Stomach (tissue), 9 donors: ENCODE results near the gene CDC42EP1. TPM values are rescaled to one million over a fixed set of nuclear protein-coding genes. Genes with fewer than 3 reads are reported as not detected.

Experiments used
- DNase-seq, 2 donors: peaks; one replicate each; pipeline versions ENCODE4 v3.0.0 to v3.0.0-alpha.2; 2013 to 2019
- H3K27ac ChIP-seq, 5 donors: fragments of 200-600 bp in 4 of 5; sonication (generic) in 4 of 5; one replicate each; pipeline ENCODE4 v1.5.1; 2013 to 2019; ENCODE audit warnings: mild to moderate bottlenecking in 1 of 5, moderate library complexity in 1 of 5
- H3K27me3 ChIP-seq, 3 donors: fragments of 200-600 bp; sonication (generic); one replicate each; pipeline ENCODE4 v1.5.1; 2017 to 2019; ENCODE audit warnings: mixed run types in 1 of 3
- H3K36me3 ChIP-seq, 4 donors: fragments of 200-600 bp; sonication (generic); 1 replicate in 3 of 4; 2 replicates in 1 of 4; pipeline ENCODE4 v1.5.1; 2016 to 2019
- H3K4me1 ChIP-seq, 4 donors: fragments of 200-600 bp; sonication (generic); one replicate each; pipeline ENCODE4 v1.5.1; 2016 to 2019
- H3K4me3 ChIP-seq, 4 donors: fragments of 200-600 bp; sonication (generic) in 3 of 4; one replicate each; pipeline ENCODE4 v1.5.1; 2016 to 2019; ENCODE audit warnings: mild to moderate bottlenecking in 1 of 4
- H3K9me3 ChIP-seq, 4 donors: fragments of 200-600 bp; sonication (generic); one replicate each; pipeline ENCODE4 v1.5.1; 2016 to 2019
- EP300 ChIP-seq: sonication (generic); formaldehyde crosslinking; IDR thresholded peaks from one replicate; pipeline ENCODE4 v1.6.1; 2017; ENCODE audit warnings: antibody characterized with exemption
- POLR2A ChIP-seq, 4 donors: fragments of 450-650 bp; IDR thresholded peaks; one replicate each; pipeline ENCODE4 v1.6.1; 2016; ENCODE audit warnings: antibody characterized with exemption in 4 of 4, control low read depth in 2 of 4, mild to moderate bottlenecking in 1 of 4, moderate library complexity in 1 of 4
- POLR2AphosphoS5 ChIP-seq, 3 donors: sonication (generic); formaldehyde crosslinking; IDR thresholded peaks; one replicate each; pipeline ENCODE4 v1.6.1; 2016; ENCODE audit warnings: antibody characterized with exemption in 3 of 3
- WGBS, 5 donors: extraction: QIAGEN DNeasy Blood & Tissue Kit in 3 of 5; methylation state at CpG; one replicate each; pipeline versions ENCODE4 v1.1.5 to v1.1.7; 2013 to 2018; 5-methylcytosine and 5-hydroxymethylcytosine counted together
- intact Hi-C: fragments of 100-400 bp; cut with DNase I; formaldehyde crosslinking; loops from one replicate; pipeline ENCODE4 v1.15.1; 2023; ENCODE audit warnings: low total_unique reads
- polyA plus RNA-seq, 3 donors: library from polyadenylated mRNA; stranded (reverse); fragments of 200-250 nt; gene quantifications; one replicate each; pipeline ENCODE4 v1.2.3, GENCODE V29; 2013
- total RNA-seq, 5 donors: library from RNA; depleted of rRNA; stranded (reverse); fragments of >200 nt; gene quantifications; one replicate each; pipeline versions ENCODE4 v1.1.0 to v1.2.3, GENCODE V29; 2014 to 2016
- TF ChIP-seq, protein P1 (sequence below), 7 experiments: fragments of 450-650 bp in 4 of 7; fragments of 200-600 bp in 3 of 7; sonication (generic) in 3 of 7; IDR thresholded peaks; one replicate each; pipeline ENCODE4 v1.5.1; 2016 to 2019; ENCODE audit warnings: antibody characterized with exemption in 7 of 7, control low read depth in 2 of 7, mild to moderate bottlenecking in 1 of 7
- donor health status: healthy with polysubstance abuse.
- donor health status: Bipolar disorder and iron deficiency.
- donor health status: healthy.

CDC42EP1 gene
- total and polyA plus RNA-seq, 8 donors: 28.6 to 195 (median 80.1) TPM

DNA sequence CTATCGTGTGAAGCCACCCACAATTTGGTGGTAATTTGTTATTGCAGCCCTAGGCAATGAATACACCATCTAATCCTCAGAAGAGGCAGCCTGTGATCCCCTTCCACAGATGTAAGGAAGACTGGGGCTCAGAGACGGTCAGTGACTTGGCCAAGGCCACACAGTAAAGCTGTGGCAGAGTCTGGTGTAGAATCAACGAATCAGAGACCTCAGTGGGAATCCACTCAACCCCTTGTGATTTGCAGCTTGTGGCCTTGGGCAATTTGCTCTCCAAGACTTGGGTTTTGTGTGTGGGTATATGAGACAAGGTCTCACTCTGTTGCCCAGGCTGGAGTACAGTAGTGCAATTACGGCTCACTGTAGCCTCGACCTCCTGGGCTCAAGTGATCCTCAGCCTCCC is 17.7 kb downstream of the CDC42EP1 start:
- no peaks in the 10 kb centered on the region for H3K27me3 ChIP-seq
- intact Hi-C loops: no loop called here
- no peaks in the 10 kb centered on the region for H3K9me3 ChIP-seq
- DNase-seq: no peak
- TF ChIP-seq EP300 (no peak), POLR2A (IDR thresholded peaks at IDR 0.05) (no peak), POLR2AphosphoS5 (IDR thresholded peaks at IDR 0.05) (no peak)
- TF ChIP-seq, protein P1, sequence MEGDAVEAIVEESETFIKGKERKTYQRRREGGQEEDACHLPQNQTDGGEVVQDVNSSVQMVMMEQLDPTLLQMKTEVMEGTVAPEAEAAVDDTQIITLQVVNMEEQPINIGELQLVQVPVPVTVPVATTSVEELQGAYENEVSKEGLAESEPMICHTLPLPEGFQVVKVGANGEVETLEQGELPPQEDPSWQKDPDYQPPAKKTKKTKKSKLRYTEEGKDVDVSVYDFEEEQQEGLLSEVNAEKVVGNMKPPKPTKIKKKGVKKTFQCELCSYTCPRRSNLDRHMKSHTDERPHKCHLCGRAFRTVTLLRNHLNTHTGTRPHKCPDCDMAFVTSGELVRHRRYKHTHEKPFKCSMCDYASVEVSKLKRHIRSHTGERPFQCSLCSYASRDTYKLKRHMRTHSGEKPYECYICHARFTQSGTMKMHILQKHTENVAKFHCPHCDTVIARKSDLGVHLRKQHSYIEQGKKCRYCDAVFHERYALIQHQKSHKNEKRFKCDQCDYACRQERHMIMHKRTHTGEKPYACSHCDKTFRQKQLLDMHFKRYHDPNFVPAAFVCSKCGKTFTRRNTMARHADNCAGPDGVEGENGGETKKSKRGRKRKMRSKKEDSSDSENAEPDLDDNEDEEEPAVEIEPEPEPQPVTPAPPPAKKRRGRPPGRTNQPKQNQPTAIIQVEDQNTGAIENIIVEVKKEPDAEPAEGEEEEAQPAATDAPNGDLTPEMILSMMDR (IDR thresholded peaks at IDR 0.05): no peak
- peak overlapping the region in 2 of 5 donors; percentile 49 to 91 for H3K27ac ChIP-seq
- H3K4me3 ChIP-seq: no peak overlapping the region
- no peaks in the 10 kb centered on the region for H3K36me3 ChIP-seq
- peaks cover 14 to 39% (median 28%) of the 10 kb centered on the region in 4 donors for H3K4me1 ChIP-seq
- WGBS, 5 donors: 85 to 92% (median 88%) methylated on average over 4 to 5 of the region's 5 CpGs

DNA sequence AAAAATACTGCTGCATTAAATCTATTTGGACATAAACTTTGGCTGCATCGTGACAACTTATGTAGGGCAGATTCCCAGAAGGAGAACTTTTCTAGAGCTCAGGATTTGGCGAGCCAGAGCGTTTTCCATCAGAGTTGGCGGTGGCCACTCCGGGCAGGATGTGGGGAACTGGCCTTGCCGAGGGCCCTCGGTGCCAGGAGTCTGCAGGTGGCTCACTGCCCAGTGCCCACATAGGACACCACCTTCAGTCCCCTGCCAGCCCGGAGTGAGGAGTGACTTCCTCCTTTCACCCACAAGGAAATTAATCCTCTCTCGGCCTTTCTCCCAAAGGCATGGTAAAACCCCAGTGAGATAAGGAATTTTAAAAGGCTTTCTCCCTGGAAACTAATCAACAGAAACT is 21.2 kb downstream of the CDC42EP1 start:
- peak; percentile 80 to 95 for DNase-seq
- H3K36me3 ChIP-seq: no peaks in the 10 kb centered on the region
- H3K27me3 ChIP-seq: no peaks in the 10 kb centered on the region
- H3K9me3 ChIP-seq: no peaks in the 10 kb centered on the region
- intact Hi-C loops: no loop called here
- peak overlapping the region; percentile 62 to 91 (median 83) for H3K27ac ChIP-seq
- H3K4me1 ChIP-seq: peaks cover 14 to 39% (median 29%) of the 10 kb centered on the region in 4 donors
- no peak overlapping the region for H3K4me3 ChIP-seq
- TF ChIP-seq POLR2AphosphoS5 (IDR thresholded peaks at IDR 0.05): peak in 2 of 3 donors; percentile 81 to 90
- TF ChIP-seq, protein P1 (IDR thresholded peaks at IDR 0.05): peak in 1 of 7 experiments; percentile 10
- TF ChIP-seq POLR2A (IDR thresholded peaks at IDR 0.05): no peak
- no peak for TF ChIP-seq EP300
- 8 to 17% (median 13%) methylated on average over 9 of the region's 9 CpGs for WGBS, 5 donors

DNA sequence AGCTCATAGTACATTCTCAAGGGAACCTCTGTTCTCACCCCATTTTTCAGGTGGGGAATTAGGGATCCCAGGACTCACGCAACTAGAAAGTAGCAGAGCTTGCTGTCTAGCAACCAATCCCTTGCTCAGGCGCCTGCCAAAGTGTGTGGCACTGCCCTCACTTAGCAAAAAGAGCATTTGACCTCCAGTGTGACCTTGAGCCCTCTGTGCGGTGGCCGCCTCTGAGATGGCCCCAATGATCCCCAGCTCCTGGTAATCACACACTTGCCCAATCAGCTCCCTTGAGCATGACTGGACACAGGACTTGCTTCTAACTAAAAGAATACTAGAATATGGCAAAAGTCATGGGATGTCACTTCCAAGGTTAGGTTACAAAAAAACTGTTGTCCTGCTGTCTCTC is 22.2 kb downstream of the CDC42EP1 start:
- Histone ChIP-seq H3K4me3 (no peak overlapping the region), H3K9me3 (no peaks in the 10 kb centered on the region), H3K36me3 (no peaks in the 10 kb centered on the region), H3K27me3 (no peaks in the 10 kb centered on the region), H3K27ac (peak overlapping the region; percentile 81 to 91 (median 86)), H3K4me1 (peaks cover 14 to 42% (median 31%) of the 10 kb centered on the region in 4 donors)
- TF ChIP-seq POLR2AphosphoS5 (IDR thresholded peaks at IDR 0.05) (no peak), EP300 (no peak), POLR2A (IDR thresholded peaks at IDR 0.05) (no peak)
- TF ChIP-seq, protein P1 (IDR thresholded peaks at IDR 0.05): no peak
- WGBS, 5 donors: 35 to 70% (median 58%) methylated on average over 4 of the region's 4 CpGs
- DNase-seq: no peak
- intact Hi-C loops: no loop called here

DNA sequence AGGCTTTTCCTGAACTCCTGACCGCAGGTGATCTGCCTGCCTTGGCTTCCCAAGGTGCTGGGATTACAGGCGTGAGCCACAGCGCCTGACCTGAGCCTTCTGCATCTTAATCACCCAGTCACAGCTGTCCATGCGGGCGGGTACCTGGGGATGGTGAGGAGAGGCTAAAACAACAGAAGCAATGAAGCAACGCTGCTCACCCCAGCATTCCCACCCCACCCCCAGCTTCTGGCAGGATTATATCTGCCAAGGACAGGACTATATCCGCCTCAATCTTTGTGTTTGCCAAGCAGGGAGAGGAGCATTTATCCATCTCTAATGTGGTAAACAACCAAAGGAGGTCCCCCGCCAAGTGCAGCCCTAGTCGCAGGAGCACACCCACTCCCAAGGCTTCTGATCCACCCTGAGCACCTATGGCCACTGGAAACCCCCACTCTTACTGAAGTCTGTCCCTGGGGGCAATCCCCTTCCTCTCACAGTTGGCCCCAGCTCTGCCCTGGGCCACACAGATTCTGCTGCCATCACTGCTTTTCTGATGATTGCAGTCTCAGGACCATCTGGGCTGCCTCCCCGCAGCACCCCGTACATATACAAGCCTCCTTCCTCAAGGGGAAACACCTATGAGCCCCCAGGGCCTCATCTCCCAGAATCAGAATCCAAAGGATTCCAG is 28.4 kb downstream of the CDC42EP1 start:
- peaks cover 18 to 62% (median 51%) of the 10 kb centered on the region in 4 donors for H3K4me1 ChIP-seq
- 39 to 72% (median 51%) methylated on average over 7 to 11 of the region's 11 CpGs for WGBS, 5 donors
- H3K9me3 ChIP-seq: no peaks in the 10 kb centered on the region
- TF ChIP-seq POLR2A (IDR thresholded peaks at IDR 0.05): no peak
- no peak for TF ChIP-seq POLR2AphosphoS5 (IDR thresholded peaks at IDR 0.05)
- TF ChIP-seq EP300: no peak
- TF ChIP-seq, protein P1 (IDR thresholded peaks at IDR 0.05): no peak
- H3K4me3 ChIP-seq: no peak overlapping the region
- peak overlapping the region; percentile 65 to 87 (median 67) for H3K27ac ChIP-seq
- DNase-seq: no peak
- intact Hi-C loops: no loop called here
- H3K27me3 ChIP-seq: no peaks in the 10 kb centered on the region
- H3K36me3 ChIP-seq: no peaks in the 10 kb centered on the region
